ENCODE results near the gene UBE4B.

The UBE4B gene

GRCh38 chr1:10185759-10186158 is 153.0 kb downstream of the UBE4B start:
- in situ Hi-C loops (cut with HindIII; ENCODE audit: low sequenced_read_pairs), result no loop called here
- no peak overlapping the region for H3K4me3 ChIP-seq (ENCODE audit: low read depth, low read length)
- TF ChIP-seq CTCF (IDR thresholded peaks at IDR 0.05; ENCODE audit: low read depth, low read length), result no peak
- DNase-seq (ENCODE audit: low read depth, low spot score), result no peak

- no peak overlapping the region for H3K4me3 ChIP-seq (ENCODE audit: low read depth, low read length)
- in situ Hi-C loops (cut with HindIII; ENCODE audit: low sequenced_read_pairs), result no loop called here
- TF ChIP-seq CTCF (IDR thresholded peaks at IDR 0.05; ENCODE audit: low read depth, low read length), result no peak
- DNase-seq (ENCODE audit: low read depth, low spot score), result no peak
Measured at GRCh38 chr1:10186331-10187025, 153.7 kb downstream of the UBE4B start.

GRCh38 chr1:10187026-10187334 is 154.2 kb downstream of the UBE4B start:
- no peak overlapping the region for H3K4me3 ChIP-seq (ENCODE audit: low read depth, low read length)
- in situ Hi-C loops (cut with HindIII; ENCODE audit: low sequenced_read_pairs), result no loop called here
- no peak for DNase-seq (ENCODE audit: low read depth, low spot score)
- no peak for TF ChIP-seq CTCF (IDR thresholded peaks at IDR 0.05; ENCODE audit: low read depth, low read length)

GRCh38 chr1:10188133-10188650 is 155.4 kb downstream of the UBE4B start:
- H3K4me3 ChIP-seq (ENCODE audit: low read depth, low read length), result no peak overlapping the region
- no peak for TF ChIP-seq CTCF (IDR thresholded peaks at IDR 0.05; ENCODE audit: low read depth, low read length)
- DNase-seq (ENCODE audit: low read depth, low spot score), result no peak
- in situ Hi-C loops (cut with HindIII; ENCODE audit: low sequenced_read_pairs), result no loop called here

- no peak overlapping the region for H3K4me3 ChIP-seq (ENCODE audit: low read depth, low read length)
- no peak for DNase-seq (ENCODE audit: low read depth, low spot score)
- TF ChIP-seq CTCF (IDR thresholded peaks at IDR 0.05; ENCODE audit: low read depth, low read length), result no peak
- in situ Hi-C loops (cut with HindIII; ENCODE audit: low sequenced_read_pairs), result no loop called here
Measured at GRCh38 chr1:10189659-10190058, 156.9 kb downstream of the UBE4B start.

- no peak for TF ChIP-seq CTCF (IDR thresholded peaks at IDR 0.05; ENCODE audit: low read depth, low read length)
- in situ Hi-C loops (cut with HindIII; ENCODE audit: low sequenced_read_pairs), result no loop called here
- DNase-seq (ENCODE audit: low read depth, low spot score), result no peak
- H3K4me3 ChIP-seq (ENCODE audit: low read depth, low read length), result no peak overlapping the region
Measured at GRCh38 chr1:10192263-10192662, 159.5 kb downstream of the UBE4B start.

Data from astrocyte of the spinal cord (primary cell).